HG02588 (cell line): ENCODE results near the gene CLIC1.
A peak's percentile ranks its signal among the peaks of the same experiment; 100 is the strongest.

Experiments
- ATAC-seq: cut with Tn5 transposase; IDR thresholded peaks from one replicate; pipeline ENCODE4 v1.9.1; 2021; ENCODE audit warnings: mild to moderate bottlenecking, moderate library complexity; ENCODE audit not compliant: unreplicated experiment

The CLIC1 gene

DNA sequence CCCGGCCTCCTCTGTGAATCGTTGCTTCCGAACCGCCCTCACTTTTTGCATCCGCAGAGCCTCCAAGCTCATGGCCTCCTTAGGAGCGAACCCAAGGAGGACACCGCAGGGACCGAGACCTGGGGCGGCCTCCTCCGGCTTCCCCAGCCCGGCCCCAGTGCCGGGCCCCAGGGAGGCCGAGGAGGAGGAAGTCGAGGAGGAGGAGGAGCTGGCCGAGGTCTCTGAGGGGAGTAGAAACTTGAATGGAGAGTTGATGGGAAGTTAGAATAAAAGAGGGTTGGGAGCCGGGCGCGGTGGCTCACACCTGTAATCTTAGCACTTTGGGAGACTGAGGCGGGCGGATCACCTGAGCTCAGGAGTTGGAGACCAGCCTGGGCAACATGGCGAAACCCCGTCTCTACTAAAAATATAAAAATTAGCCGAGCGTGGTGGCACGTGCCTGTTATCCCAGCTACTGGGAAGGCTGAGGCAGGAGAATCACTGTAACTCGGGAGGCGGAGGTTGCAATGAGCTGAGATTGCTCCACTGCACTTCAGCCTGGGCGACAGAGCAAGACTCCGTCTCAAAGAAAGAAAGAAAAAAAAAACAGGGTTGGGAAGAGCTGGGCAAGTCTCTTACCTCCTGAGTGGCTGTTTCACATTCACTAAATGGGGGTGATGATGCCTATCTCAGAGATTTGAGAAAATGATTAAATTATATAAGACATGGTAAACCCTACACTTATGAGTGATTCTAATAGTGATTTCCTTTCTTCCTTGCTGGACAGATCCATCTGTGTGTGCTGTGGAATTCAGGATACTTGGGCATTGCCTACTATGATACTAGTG lies 4.3 kb upstream of the CLIC1 start:
- ATAC-seq: no peak

DNA sequence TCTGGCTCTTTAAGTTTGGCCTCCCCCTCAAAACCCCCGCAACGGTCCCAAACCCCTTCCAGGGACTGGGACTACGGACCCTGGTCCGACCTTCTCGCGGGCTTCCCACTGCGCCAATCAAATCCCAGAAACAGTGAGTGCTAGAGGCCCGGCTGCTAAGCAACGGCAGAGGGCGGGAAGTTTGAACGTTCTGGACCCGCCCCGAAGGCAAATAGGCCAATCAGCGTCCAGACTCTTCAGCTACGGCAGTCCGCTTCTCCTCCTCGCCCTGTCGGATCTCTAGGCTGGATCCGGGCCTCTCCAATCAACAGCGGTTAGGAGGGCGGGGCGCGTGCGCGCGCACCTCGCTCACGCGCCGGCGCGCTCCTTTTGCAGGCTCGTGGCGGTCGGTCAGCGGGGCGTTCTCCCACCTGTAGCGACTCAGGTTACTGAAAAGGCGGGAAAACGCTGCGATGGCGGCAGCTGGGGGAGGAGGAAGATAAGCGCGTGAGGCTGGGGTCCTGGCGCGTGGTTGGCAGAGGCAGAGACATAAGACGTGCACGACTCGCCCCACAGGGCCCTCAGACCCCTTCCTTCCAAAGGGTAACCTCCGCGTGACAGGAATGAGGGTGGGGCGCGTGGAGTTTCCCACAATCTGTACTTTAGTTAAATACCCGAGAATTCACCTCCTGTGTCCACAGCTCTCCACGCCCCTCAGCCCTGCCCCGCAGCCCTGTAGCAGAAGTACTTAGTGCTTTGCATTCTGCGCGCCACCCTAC lies 3.5 kb upstream of the CLIC1 start, which contains the start of gene MSH5:
Gene MSH5, plus strand, starts transcription at position 367 of the 758 bp plus-strand sequence. CDS start 462 bp downstream, outside the sequence.
- peak; percentile 66 for ATAC-seq

DNA sequence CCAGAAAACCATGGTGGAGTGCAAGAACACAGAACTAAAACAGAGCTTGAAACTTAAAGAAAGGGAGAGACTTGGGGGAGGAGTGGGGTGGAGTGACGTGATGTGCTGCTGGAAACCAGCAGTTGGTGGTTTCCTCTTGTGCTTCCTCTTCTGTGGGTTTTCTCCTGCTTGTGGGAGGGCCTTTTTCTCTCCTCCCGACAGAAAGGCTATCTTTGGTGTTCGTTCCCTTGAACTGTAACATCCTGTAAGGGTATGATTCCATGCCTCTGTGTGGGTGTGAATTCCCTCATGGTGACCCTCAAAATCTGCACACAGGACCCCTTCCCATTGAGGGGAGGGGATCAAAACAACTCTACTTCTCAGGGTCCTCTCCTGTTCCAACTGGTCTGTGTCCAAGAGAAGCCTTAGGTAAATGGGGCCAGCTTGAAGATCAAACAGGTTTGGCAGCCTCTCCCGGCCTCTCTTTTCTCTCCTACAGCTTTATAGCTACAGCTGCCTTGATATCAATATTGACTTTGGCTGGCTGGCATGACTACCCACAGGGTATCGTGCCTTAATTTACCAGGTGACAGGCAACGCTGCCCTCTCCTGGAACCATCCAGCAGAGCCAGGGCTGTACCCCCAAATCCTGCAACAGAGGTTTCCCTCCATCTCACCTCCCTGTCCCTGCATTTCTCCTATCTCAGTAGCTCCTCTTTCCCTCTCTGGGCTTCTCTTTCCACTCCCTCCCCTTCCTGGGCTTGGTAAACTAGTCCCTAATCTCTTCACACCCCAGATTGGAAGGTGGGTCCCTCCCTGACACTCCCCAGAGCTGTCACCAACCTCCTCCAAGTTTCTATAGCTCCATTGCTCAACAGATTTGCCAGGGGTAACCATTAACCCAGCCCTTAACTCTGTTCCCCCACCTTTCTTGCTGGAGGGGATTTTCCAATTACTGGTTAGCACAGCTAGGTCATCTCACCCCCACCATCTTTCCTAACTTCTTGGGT lies 2.0 kb upstream of the CLIC1 start:
- ATAC-seq: no peak

DNA sequence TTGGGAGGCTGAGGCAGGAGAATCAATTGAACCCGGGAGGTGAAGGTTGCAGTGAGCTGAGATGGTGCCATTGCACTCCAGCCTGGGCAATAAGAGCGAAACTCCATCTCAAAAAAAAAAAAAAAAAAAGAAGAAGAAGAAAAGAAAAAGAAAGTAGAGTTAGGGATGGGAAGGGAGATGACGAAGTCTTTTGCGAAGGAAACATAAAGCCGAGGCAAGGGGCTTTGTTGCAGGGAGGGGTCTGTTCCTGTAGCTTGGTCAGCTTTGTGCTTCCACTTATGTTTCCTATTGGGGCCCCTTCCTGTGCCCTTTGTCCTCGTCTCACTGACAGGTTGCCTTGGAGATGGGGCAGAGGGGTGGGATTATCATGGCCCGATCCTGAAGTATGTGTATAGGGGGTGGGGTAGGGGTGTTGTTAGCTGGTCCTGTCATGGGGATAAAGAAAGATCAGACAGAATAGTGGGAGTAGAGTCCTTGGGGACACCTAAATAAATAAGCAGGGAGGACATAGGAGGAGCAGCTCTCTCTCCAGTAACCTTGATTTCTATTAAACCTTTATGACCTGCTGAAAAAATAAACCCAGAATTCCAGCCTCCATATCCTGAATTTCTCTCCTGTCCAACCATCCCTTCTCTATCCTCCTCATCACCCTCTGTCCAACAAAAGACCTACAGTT lies 1.1 kb upstream of the CLIC1 start:
- ATAC-seq: no peak

- no peak for ATAC-seq
Observed at GRCh38 chr6:31736768-31737314, 511 bp upstream of the CLIC1 start.

DNA sequence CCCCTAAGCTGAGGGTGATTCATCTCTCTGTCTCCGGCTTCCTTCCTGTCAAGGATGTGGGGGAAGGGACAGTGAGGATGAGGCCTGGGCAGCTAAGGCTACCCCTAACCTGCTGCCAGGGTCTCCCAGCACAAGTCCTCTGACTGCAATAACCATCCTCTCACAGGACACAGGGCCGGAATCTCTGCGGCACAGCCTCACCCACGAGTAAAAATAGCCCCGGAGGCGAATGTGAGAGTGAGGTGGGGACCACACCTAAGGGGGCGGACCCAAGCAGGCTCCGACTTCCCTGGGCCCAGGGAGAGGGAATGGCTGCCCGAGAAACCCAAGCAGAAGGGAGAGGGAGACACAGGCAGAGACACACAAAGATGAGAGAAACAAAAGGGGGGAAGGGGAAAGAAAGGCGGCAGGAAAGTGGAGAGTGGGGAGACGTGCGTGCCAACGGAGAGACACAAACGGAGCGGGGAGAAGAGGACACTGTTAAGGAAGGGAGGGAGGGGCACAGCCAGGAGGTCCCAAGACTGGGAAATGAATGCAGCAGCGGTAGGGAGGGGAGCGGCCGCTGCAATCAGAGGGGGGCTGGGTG lies 1.4 kb downstream of the CLIC1 start:
- ATAC-seq: no peak

- ATAC-seq: no peak
Observed at GRCh38 chr6:31734247-31734820, 2.0 kb downstream of the CLIC1 start.

DNA sequence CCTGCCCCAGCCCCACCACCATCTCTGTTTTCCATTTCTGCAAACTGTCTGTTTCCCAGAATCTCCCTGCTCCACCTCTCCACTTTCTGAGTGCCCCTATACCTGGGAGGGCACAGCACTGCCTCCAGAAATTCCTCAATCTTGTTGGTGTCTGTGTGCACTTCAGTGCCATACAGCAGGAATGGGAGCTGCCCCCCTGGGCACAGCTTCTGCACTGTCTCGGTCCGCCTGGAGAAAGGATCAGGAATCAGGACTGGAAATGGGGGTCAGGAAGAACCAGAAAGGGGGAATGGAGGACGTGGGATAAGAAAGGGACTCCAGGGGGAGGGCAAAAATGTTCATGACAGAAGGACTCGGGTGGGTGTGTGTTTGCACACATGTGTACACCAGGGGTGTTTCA lies 2.6 kb downstream of the CLIC1 start:
- no peak for ATAC-seq

GRCh38 chr6:31732029-31732428 lies 4.3 kb downstream of the CLIC1 start:
- ATAC-seq: no peak

DNA sequence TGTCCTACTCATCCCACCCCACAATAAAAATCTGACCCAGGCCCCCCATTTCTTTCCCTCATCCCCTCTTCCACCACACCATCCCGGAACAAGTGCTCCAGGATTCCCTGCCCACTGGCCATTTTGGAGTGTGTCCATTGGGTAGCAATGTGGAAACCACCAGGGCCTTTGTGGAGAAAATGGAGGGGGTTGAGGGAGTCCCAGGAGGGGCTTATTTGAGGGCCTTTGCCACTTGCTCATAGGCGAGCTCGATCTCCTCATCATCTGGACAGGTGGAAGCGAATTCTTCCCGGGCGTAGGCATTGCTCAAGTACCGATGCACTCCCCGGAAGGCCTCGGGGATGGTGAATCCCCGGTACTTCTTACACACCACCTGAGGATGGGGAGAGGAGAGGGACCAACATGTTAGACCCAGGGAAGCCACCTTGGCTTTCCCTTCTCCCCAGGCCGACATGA lies 5.7 kb downstream of the CLIC1 start:
- ATAC-seq: no peak

DNA sequence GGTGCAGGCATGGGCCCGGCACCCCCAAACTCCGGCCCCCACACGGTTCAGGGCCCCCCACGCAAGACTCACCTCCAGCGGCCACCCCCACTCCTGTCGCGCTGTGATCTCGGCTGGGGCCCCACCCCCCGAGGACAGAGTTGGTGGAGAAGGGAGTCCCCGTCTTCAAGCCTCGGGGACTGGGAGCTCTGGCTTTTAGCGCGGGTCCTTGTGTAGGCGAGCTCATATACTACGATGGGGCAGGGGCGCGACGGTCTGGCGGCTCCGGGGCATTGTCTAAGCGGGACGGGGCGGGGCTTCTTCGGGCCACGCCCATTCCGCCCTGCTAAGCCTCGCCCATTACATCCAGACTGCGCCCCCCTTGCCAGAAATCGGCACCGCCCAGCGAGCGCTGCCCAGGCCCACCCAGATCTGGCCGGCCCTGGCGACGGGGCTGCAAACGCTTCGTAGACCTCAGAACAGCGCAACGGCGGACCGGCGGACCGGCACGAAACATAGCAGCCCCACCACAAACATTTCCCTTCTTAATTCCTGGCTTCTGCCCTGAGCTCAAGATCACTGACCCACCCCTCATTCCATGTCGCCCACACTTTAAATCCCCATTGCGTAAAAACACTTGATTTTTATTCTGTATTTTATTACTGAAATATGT lies 6.2 kb downstream of the CLIC1 start:
- ATAC-seq: no peak

GRCh38 chr6:31729515-31729978 lies 6.8 kb downstream of the CLIC1 start:
- no peak for ATAC-seq

DNA sequence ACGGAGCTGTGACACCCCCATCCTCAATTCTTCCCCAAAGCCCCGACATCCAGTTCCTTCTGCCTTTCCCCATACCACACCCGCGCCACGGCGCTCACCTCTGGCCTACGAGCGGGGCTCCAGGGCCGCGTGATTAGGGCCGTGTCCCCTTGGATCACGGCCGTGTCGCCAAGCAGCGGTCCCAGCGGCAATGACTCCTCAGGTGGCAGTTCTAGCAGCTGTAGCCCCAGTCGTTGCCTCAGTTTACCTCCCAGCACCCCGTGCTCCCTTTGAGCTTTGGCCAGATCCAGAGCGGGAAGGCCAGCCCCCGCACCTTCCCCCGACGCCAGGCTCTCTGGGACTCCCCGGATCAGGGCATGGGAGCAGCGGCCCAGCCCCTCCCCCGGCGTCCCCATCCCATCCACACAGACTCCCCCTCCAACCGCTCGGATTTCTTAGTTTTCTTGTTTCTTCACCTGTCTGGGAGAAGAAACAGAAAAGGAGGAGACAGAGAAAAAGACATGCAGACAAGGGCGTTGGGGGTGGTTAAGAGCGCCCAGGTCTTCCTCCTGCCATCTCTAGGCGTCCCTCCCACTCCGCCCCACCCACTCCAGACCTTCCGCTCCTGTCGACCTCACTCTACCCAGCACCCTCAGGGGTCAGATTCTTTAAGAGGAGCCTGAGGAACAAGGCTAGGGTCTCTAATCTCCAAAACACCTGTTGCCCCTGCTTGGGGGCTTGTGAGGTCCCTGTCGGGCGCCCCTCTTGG lies 7.4 kb downstream of the CLIC1 start, which contains the start of gene DDAH2:
Gene DDAH2, minus strand, starts transcription at position 533 of the 748 bp plus-strand sequence. Its CDS starts 138 bp downstream, at position 395.
- ATAC-seq: no peak

GRCh38 chr6:31727717-31728671 lies 8.3 kb downstream of the CLIC1 start:
- no peak for ATAC-seq

GRCh38 chr6:31727034-31727716 lies 9.2 kb downstream of the CLIC1 start:
- no peak for ATAC-seq
